Lower leg skin (tissue), 3 donors: ENCODE results near the gene VWA5B1.

Experiments used
- POLR2A ChIP-seq, 2 donors: fragments of 450-650 bp; IDR thresholded peaks; one replicate each; pipeline ENCODE4 v1.6.1; 2016 to 2017; ENCODE audit warnings: antibody characterized with exemption in 2 of 2, mild to moderate bottlenecking in 1 of 2, moderate library complexity in 1 of 2
- TF ChIP-seq, protein P1 (sequence below), 3 donors: fragments of 450-650 bp; IDR thresholded peaks; one replicate each; pipeline ENCODE4 v1.5.1; 2016; ENCODE audit warnings: antibody characterized with exemption in 3 of 3, mild to moderate bottlenecking in 3 of 3, moderate library complexity in 2 of 3

- no peak for TF ChIP-seq POLR2A (IDR thresholded peaks at IDR 0.05)
- TF ChIP-seq, protein P1, sequence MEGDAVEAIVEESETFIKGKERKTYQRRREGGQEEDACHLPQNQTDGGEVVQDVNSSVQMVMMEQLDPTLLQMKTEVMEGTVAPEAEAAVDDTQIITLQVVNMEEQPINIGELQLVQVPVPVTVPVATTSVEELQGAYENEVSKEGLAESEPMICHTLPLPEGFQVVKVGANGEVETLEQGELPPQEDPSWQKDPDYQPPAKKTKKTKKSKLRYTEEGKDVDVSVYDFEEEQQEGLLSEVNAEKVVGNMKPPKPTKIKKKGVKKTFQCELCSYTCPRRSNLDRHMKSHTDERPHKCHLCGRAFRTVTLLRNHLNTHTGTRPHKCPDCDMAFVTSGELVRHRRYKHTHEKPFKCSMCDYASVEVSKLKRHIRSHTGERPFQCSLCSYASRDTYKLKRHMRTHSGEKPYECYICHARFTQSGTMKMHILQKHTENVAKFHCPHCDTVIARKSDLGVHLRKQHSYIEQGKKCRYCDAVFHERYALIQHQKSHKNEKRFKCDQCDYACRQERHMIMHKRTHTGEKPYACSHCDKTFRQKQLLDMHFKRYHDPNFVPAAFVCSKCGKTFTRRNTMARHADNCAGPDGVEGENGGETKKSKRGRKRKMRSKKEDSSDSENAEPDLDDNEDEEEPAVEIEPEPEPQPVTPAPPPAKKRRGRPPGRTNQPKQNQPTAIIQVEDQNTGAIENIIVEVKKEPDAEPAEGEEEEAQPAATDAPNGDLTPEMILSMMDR (IDR thresholded peaks at IDR 0.05) = no peak
Observed at GRCh38 chr1:20367116-20367585, 76.5 kb downstream of the VWA5B1 start.
